ENCODE results near the gene ARL17A. TPM values are rescaled to one million over a fixed set of nuclear protein-coding genes. Genes with fewer than 3 reads are reported as not detected.
"Not testable (repeated sequence)": the region's sequence is repeated elsewhere in the genome, so short reads cannot be mapped to it uniquely, and the experiment has no call there.

ARL17A gene
- total RNA-seq, 1 experiment from 2014 or later: 12.9 TPM

DNA sequence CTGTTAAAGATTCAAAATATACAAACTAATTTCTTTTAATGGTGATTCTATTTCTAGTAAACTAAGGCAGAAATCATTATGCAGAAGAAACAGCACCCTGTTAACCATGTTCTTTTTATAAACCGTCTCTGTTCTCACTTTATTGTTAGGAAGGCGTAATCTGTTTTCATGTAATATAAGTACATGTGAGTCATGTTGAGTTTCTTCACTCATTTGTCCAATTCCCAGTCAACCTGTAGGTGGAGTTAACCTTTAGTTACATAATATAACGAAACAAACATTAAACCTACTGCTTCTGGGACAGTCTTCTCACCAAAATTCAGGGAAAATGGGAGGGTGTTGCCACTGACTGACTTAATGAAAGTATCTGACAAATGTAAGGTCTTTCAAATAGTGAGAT is 105.0 kb downstream of the ARL17A start:
- H3K36me3 ChIP-seq (ENCODE audit: insufficient read depth, low read length, poor library complexity, severe bottlenecking); H3K4me1 ChIP-seq (ENCODE audit: insufficient read depth, low read length, poor library complexity, severe bottlenecking); H3K9me3 ChIP-seq (ENCODE audit: low read depth, low read length, poor library complexity, severe bottlenecking); intact Hi-C loops (cut with micrococcal nuclease; ENCODE audit: unreplicated experiment); DNase-seq (ENCODE audit: low spot score); CTCF ChIA-PET; H3K4me3 ChIP-seq (ENCODE audit: low read depth, low read length, poor library complexity, severe bottlenecking); H3K27ac ChIP-seq (ENCODE audit: low read depth, low read length, poor library complexity, severe bottlenecking); BruUV-seq (replicated peaks); POLR2A ChIA-PET (ENCODE audit: low non-redundant PET); H3K27me3 ChIP-seq (replicated peaks; ENCODE audit: insufficient read depth, low read depth, low read length, poor library complexity): not testable (repeated sequence)

DNA sequence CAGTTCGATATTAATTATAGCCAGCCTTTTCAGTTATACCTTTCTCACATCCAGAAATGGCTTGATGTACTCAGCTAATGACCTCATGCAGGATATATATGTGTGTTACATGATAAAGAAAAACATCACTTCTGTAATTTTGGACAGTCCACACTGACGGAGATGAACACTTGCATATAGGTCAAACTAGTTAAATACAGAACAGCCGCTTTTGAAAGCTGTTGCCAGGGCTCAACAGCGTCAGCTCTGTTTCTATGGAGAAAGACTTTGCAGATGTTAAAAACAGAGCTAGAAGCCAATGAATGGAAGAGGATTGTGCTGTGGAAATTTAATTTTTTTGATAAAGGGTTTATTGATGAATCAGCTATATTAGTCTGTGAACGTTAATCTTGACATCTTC is 111.9 kb downstream of the ARL17A start:
- DNase-seq (ENCODE audit: low spot score); H3K27ac ChIP-seq (ENCODE audit: low read depth, low read length, poor library complexity, severe bottlenecking); POLR2A ChIA-PET (ENCODE audit: low non-redundant PET); H3K36me3 ChIP-seq (ENCODE audit: insufficient read depth, low read length, poor library complexity, severe bottlenecking); H3K9me3 ChIP-seq (ENCODE audit: low read depth, low read length, poor library complexity, severe bottlenecking); H3K4me3 ChIP-seq (ENCODE audit: low read depth, low read length, poor library complexity, severe bottlenecking); CTCF ChIA-PET; intact Hi-C loops (cut with micrococcal nuclease; ENCODE audit: unreplicated experiment); H3K4me1 ChIP-seq (ENCODE audit: insufficient read depth, low read length, poor library complexity, severe bottlenecking); H3K27me3 ChIP-seq (replicated peaks; ENCODE audit: insufficient read depth, low read depth, low read length, poor library complexity); BruUV-seq (replicated peaks): not testable (repeated sequence)

Other genes starting within 250 kb of the ARL17A start
- gene ARL17B, start 217.9 kb downstream of the ARL17A start, total RNA-seq (2021): 13.9 and 19.0 TPM in 2 replicates
- 11.2 and 13.1 TPM in 2 replicates for gene LRRC37A2, start 67.2 kb downstream of the ARL17A start, total RNA-seq (2021)
- gene NSF, start 11.0 kb upstream of the ARL17A start, total RNA-seq (2021): 30.9 and 35.9 TPM in 2 replicates
- gene WNT3, start 239.0 kb upstream of the ARL17A start, total RNA-seq (2021): 1.3 and 2.2 TPM in 2 replicates

All from A673 (cell line).